NB4 (cell line): ENCODE measurements around the gene MEI1.

Source experiments
- DNase-seq: peaks from one replicate; pipeline ENCODE4 v3.0.0; 2010; ENCODE audit warnings: low read depth
- H3K4me3 ChIP-seq: one replicate; pipeline ENCODE4 v1.5.1; 2011; ENCODE audit warnings: mild to moderate bottlenecking, low read depth, low read length, moderate library complexity
- MYC ChIP-seq: IDR thresholded peaks from 2 replicates; pipeline ENCODE4 v1.6.1; 2011; ENCODE audit warnings: low read depth, low read length
- POLR2A ChIP-seq: IDR thresholded peaks from 2 replicates; pipeline ENCODE4 v1.6.1; 2011; ENCODE audit warnings: mild to moderate bottlenecking; ENCODE audit not compliant: insufficient read length; ENCODE audit errors: extremely low read depth
- TF ChIP-seq, protein P1 (sequence below): IDR thresholded peaks from 2 replicates; pipeline ENCODE4 v1.6.1; 2011; ENCODE audit warnings: low read depth, low read length
- TF ChIP-seq, protein P2 (sequence below): IDR thresholded peaks from one replicate; pipeline ENCODE4 v1.5.1; 2012; ENCODE audit warnings: low read depth, low read length

The MEI1 gene, protein sequence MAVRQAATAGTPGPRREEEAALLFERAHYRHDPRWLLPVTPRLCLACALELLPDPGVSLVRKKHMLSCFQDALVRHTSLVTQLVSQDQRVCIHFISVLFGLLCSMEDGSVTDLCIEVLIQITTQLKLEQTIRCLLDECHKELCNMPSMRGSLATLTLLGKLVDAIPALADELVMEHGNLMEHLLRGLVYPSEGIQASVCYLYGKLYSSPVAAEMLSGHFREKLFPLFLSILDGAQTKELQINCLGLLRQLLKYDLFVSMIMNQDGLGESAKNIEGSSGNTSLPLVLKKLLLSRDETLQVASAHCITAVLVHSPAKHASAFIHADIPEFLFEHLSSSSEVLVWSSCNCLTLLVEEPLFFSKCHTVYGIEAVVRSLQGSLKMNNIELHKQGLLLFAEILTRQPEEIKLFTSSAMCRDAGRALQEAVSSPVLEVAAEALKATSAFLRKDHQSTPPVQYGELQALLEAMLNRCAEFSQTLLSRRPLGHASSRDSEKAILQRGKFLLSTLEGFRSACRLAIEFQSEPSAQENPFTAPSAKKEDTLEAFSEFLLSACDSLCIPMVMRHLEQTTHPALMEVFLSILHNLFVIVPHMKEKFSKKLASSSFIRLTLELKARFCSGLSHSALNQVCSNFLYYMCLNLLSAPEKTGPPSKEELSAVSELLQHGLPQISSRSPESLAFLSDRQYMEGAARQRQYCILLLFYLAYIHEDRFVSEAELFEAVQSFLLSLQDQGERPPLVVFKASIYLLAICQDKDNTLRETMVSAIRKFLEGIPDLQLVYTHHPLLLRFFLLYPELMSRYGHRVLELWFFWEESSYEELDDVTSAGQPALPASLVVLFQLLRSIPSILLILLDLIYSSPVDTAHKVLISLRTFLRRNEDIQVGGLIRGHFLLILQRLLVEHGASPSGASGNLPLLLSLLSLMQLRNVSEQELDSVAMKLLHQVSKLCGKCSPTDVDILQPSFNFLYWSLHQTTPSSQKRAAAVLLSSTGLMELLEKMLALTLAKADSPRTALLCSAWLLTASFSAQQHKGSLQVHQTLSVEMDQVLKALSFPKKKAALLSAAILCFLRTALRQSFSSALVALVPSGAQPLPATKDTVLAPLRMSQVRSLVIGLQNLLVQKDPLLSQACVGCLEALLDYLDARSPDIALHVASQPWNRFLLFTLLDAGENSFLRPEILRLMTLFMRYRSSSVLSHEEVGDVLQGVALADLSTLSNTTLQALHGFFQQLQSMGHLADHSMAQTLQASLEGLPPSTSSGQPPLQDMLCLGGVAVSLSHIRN

DNA sequence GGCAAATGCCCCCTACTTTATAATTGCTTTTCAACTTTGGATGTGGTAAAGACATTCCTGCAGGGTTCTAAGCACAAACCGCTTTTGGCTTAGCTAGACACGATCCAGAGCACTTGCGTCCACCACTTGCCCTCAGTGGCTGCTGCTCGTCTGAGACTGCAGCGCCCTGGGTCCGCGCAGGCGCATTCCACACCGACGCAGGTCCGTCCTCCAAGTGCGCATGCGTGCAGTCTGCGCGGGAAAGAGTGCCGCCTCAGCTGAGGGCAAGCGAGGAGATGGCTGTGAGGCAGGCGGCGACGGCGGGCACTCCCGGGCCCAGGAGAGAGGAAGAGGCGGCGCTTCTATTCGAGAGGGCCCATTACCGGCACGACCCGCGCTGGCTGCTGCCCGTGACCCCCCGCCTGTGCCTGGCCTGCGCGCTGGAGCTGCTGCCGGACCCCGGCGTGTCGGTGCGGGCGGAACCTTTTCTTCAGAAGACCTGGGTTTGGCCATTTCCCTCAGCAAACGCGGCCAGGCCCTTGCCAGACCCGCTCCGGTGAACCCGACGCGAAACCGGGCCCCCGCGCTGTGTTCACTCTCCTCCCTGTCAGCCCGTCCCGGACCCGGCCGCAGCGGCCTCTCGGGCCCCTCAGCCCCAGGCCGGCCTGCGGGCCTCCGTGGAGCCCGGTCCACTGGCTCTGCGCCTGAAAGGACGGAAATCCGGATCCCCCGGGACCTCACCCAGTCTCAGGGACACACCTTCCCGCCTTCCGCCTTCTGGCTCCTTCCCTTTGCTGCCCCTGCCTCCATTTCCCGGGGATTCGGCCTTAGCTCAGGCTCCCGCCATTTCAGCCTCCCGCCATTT lies at the start of gene MEI1:
MEI1 (plus strand) TSS at position 240 of the 844 bp plus-strand sequence; CDS start at position 276, 36 bp downstream.
- TF ChIP-seq POLR2A (no peak), MYC (no peak)
- TF ChIP-seq, protein P1, sequence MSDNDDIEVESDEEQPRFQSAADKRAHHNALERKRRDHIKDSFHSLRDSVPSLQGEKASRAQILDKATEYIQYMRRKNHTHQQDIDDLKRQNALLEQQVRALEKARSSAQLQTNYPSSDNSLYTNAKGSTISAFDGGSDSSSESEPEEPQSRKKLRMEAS = no peak
- TF ChIP-seq, protein P2, sequence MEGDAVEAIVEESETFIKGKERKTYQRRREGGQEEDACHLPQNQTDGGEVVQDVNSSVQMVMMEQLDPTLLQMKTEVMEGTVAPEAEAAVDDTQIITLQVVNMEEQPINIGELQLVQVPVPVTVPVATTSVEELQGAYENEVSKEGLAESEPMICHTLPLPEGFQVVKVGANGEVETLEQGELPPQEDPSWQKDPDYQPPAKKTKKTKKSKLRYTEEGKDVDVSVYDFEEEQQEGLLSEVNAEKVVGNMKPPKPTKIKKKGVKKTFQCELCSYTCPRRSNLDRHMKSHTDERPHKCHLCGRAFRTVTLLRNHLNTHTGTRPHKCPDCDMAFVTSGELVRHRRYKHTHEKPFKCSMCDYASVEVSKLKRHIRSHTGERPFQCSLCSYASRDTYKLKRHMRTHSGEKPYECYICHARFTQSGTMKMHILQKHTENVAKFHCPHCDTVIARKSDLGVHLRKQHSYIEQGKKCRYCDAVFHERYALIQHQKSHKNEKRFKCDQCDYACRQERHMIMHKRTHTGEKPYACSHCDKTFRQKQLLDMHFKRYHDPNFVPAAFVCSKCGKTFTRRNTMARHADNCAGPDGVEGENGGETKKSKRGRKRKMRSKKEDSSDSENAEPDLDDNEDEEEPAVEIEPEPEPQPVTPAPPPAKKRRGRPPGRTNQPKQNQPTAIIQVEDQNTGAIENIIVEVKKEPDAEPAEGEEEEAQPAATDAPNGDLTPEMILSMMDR = no peak
- DNase-seq = no peak
- no peak within 1 kb of the TSS for H3K4me3 ChIP-seq

DNA sequence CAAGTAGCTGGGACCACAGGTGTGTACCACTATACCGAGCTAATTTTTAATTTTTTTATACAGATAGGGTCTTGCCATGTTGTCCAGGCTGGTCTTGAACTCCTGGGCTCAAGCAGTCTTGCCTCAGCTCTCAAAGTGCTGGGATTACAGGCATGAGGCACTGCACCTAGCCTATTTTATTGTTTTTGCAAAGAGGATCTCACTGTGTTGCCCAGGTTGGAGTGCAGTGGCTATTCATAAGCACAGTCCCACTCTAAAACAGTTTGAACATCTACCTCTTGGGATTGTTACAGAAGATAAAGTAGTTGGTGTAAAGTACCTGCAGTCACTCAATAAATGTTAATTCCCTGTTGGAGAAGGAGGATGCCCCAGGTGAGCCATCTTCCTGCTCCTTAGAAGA lies 49.1 kb upstream of the MEI1 start:
- no peak for DNase-seq
- H3K4me3 ChIP-seq = no peak overlapping the region

DNA sequence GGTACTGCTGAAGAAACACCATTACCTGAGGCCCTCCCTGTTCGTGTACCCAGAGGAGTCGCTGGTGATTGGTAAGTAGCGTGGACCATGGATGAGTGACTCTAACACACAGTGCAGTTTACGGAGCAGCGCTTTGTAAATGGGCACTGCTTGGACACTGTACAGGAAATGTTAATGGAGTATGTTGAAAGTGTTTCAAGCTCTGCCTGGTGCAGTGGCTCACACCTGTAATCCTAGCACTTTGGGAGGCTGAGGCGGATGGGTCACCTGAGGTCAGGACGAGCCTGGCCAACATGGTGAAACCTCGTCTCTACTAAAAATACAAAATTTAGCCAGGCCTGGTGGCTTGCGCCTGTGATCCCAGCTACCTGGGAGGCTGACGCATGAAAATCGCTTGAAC lies 48.5 kb upstream of the MEI1 start:
- no peak overlapping the region for H3K4me3 ChIP-seq
- no peak for DNase-seq
- TF ChIP-seq POLR2A = no peak

More for the DNA sequence above, 49.1 kb upstream of the MEI1 start:
- TF ChIP-seq, protein P1 = no peak
- no peak for TF ChIP-seq MYC
- no peak for TF ChIP-seq POLR2A
- TF ChIP-seq, protein P2 = no peak

DNA sequence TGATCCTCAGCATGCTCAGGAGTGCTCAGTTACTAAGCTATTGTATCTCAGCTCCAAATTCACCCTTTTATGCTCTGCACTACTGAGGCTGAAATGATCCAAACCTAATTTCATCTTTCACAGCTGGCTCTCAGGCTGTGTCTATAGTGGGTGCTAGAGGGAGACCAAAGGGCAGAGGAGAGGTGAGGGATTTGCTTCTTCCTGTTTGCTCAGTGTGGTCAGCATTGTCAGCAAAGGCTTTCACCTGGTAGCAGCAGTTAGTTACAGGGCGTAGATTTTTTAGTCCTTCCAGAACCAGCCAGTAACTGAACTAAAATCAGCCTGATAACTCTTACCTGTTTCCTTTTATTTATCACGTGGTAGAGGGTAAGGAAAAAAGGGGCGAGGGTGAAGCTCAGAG lies 45.0 kb upstream of the MEI1 start:
- TF ChIP-seq MYC (no peak), POLR2A (no peak)
- TF ChIP-seq, protein P1 = no peak
- no peak for DNase-seq
- no peak overlapping the region for H3K4me3 ChIP-seq

DNA sequence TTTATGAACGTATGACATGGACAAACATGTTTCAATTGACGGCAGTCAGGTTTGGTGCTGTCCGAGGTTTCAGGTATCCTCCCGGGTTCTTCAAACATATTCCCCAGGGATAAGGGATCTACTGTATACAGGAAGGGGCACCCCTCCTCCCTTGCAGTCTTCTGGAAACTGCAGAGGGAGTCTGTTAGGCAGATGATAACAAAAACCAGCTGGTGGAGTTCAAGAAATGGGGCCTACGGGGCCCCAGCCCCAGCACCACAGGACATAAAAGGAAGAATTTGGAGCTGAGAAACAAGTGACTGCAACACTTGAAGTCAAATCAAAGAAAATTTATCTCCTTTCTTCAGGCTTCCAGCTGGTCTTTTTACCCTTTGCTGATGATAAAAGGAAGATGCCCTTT lies 42.7 kb upstream of the MEI1 start:
- TF ChIP-seq POLR2A = no peak
- TF ChIP-seq MYC = no peak
- TF ChIP-seq, protein P2 = no peak
- TF ChIP-seq, protein P1 = no peak
- no peak overlapping the region for H3K4me3 ChIP-seq
- DNase-seq = no peak

DNA sequence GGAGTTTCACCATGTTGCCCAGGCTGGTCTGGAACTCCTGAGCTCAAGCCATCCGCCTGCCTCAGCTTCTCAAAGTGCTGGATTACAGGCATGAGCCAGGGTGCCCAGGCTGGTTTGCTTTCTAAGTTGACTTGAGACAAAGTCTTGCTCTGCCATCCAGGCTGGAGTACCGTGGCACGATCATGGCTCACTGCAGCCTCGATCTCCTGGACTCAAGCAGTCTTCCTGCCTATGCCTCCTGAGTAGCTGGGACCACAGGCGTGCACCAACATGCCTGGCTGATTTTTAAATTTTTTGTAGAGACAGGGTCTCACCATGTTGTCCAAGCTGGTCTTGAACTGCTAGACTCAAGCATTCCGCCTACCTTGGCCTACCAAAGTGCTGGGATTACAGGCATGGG lies 41.6 kb upstream of the MEI1 start:
- no peak for DNase-seq

More for the DNA sequence above, 41.6 kb upstream of the MEI1 start:
- no peak for TF ChIP-seq MYC
- no peak for TF ChIP-seq POLR2A
- TF ChIP-seq, protein P2 = no peak
- TF ChIP-seq, protein P1 = no peak
- no peak overlapping the region for H3K4me3 ChIP-seq
